Measurements from ENCODE around the gene RIC3. TPM values are rescaled to one million over a fixed set of nuclear protein-coding genes. Genes with fewer than 3 reads are reported as not detected.

Gene RIC3
- total RNA-seq, 1 experiment from 2014 or later = not detected

GRCh38 chr11:8086571-8086970 lies 82.3 kb downstream of the RIC3 start:
- no TSS peak for BruUV-seq (replicated peaks)
- CTCF ChIA-PET = interaction anchor here (1.2 to 1.8 kb wide), 3 partner anchors 13 to 80 kb away, joined by 4 to 12 read pairs (median 7); no protein-coding TSS in a partner anchor

More at GRCh38 chr11:8086571-8086970, 82.3 kb downstream of the RIC3 start:
- H2AFZ ChIP-seq (ENCODE audit: low read depth, low read length, poor library complexity, severe bottlenecking) = no peak overlapping the region
- H3K9me3 ChIP-seq (ENCODE audit: control insufficient read depth in 1 of 2, insufficient read depth in 1 of 2, low read depth in 1 of 2, low read length in 2 of 2) = no peaks in the 10 kb centered on the region
- H3K9ac ChIP-seq (ENCODE audit: low read length) = no peak overlapping the region
- H3K4me2 ChIP-seq (ENCODE audit: low read length) = no peak overlapping the region
- POLR2A ChIA-PET = no interaction called here
- no peaks in the 10 kb centered on the region for H3K9me2 ChIP-seq (ENCODE audit: insufficient read depth)
- H3K79me2 ChIP-seq (ENCODE audit: insufficient read depth, low read length) = no peaks in the 10 kb centered on the region
- H3K27ac ChIP-seq (ENCODE audit: low read depth, low read length) = no peak overlapping the region
- no peaks in the 10 kb centered on the region for H3K27me3 ChIP-seq (ENCODE audit: insufficient read depth, low read length)
- no peak for DNase-seq (ENCODE audit: low read depth, low spot score)
- no peak overlapping the region for H3K4me3 ChIP-seq (replicated peaks in 1 of 2; ENCODE audit: low read depth in 1 of 2, low read length in 2 of 2)
- intact Hi-C loops (cut with micrococcal nuclease) = no loop called here
- RAD21 ChIA-PET (ENCODE audit: low non-redundant PET in 1 of 2, low total read pairs in 2 of 2, uncharacterized antibody in 2 of 2, unreplicated experiment in 2 of 2) = no interaction called here
- no peaks in the 10 kb centered on the region for H4K20me1 ChIP-seq (ENCODE audit: insufficient read depth)
- TF ChIP-seq POLR2A (IDR thresholded peaks at IDR 0.05; ENCODE audit: borderline replicate concordance, extremely low read depth, insufficient read depth, insufficient read length) (no peak), SRF (IDR thresholded peaks at IDR 0.05; ENCODE audit: low read depth) (no peak), RAD21 (IDR thresholded peaks at IDR 0.05; ENCODE audit: low read depth) (no peak), FOSL1 (IDR thresholded peaks at IDR 0.05; ENCODE audit: low read depth) (no peak), REST (IDR thresholded peaks at IDR 0.05; ENCODE audit: low read depth) (no peak), CTCF (IDR thresholded peaks at IDR 0.05 in 2 of 3, conservative IDR thresholded peaks at IDR 0.05 in 1 of 3; ENCODE audit: borderline replicate concordance in 1 of 3, insufficient read depth in 1 of 3, low read depth in 2 of 3, low read length in 2 of 3) (no peak), ZNF274 (IDR thresholded peaks at IDR 0.05; ENCODE audit: low read depth, low read length) (no peak), JUND (IDR thresholded peaks at IDR 0.05) (no peak), SIN3A (IDR thresholded peaks at IDR 0.05; ENCODE audit: low read depth) (no peak), ELF1 (IDR thresholded peaks at IDR 0.05; ENCODE audit: borderline replicate concordance, low read depth) (no peak), EZH2phosphoT487 (IDR thresholded peaks at IDR 0.05; ENCODE audit: borderline replicate concordance) (no peak), YY1 (IDR thresholded peaks at IDR 0.05; ENCODE audit: extremely low read depth, insufficient replicate concordance, low read depth, low read length) (no peak), ZBTB33 (IDR thresholded peaks at IDR 0.05; ENCODE audit: extremely low read depth, insufficient replicate concordance, low read length) (no peak)
- ATAC-seq = no peak
- H3K4me1 ChIP-seq (ENCODE audit: control insufficient read depth in 1 of 2, insufficient read depth in 2 of 2, low read length in 2 of 2) = no peaks in the 10 kb centered on the region
- H3K36me3 ChIP-seq (ENCODE audit: control insufficient read depth in 1 of 2, insufficient read depth in 2 of 2, low read length in 2 of 2) = no peaks in the 10 kb centered on the region
